Kidney epithelial cell (primary cell): ENCODE results near the gene NFIL3. TPM values are rescaled to one million over a fixed set of nuclear protein-coding genes. Genes with fewer than 3 reads are reported as not detected.
"Not testable (repeated sequence)": the region's sequence is repeated elsewhere in the genome, so short reads cannot be mapped to it uniquely, and the experiment has no call there.

Experiments
- DNase-seq: peaks from one replicate; pipeline ENCODE4 v3.0.0-alpha.2; 2010; ENCODE audit warnings: low read depth
- H3K27me3 ChIP-seq: 2 replicates; pipeline ENCODE4 v1.6.0; 2011; ENCODE audit warnings: low read length; ENCODE audit not compliant: control insufficient read depth, insufficient read depth
- H3K36me3 ChIP-seq: 2 replicates; pipeline ENCODE4 v1.5.1; 2011; ENCODE audit warnings: low read length; ENCODE audit not compliant: control insufficient read depth, insufficient read depth
- H3K4me3 ChIP-seq: 2 replicates; pipeline ENCODE4 v1.5.1; 2011; ENCODE audit warnings: low read depth, mild to moderate bottlenecking, control low read depth, low read length
- total RNA-seq: library from RNA; depleted of rRNA; stranded (reverse); fragments of >200 nt; gene quantifications from 2 replicates; pipeline ENCODE4 v1.2.3, GENCODE V29; 2015
- TF ChIP-seq, protein P1 (sequence below): IDR thresholded peaks from 2 replicates; pipeline ENCODE4 v1.5.1; 2011; ENCODE audit warnings: mild to moderate bottlenecking, moderate library complexity, low read length, control low read depth, inconsistent platforms; ENCODE audit not compliant: insufficient read depth, poor library complexity, severe bottlenecking

The NFIL3 gene
- total RNA-seq, 1 donor from 2014 or later, result 31.1 TPM

GRCh38 chr9:91374939-91375338 lies 48.7 kb downstream of the NFIL3 start:
- Histone ChIP-seq H3K4me3 (no peak overlapping the region), H3K27me3 (no peaks in the 10 kb centered on the region), H3K36me3 (no peaks in the 10 kb centered on the region)
- TF ChIP-seq, protein P1, sequence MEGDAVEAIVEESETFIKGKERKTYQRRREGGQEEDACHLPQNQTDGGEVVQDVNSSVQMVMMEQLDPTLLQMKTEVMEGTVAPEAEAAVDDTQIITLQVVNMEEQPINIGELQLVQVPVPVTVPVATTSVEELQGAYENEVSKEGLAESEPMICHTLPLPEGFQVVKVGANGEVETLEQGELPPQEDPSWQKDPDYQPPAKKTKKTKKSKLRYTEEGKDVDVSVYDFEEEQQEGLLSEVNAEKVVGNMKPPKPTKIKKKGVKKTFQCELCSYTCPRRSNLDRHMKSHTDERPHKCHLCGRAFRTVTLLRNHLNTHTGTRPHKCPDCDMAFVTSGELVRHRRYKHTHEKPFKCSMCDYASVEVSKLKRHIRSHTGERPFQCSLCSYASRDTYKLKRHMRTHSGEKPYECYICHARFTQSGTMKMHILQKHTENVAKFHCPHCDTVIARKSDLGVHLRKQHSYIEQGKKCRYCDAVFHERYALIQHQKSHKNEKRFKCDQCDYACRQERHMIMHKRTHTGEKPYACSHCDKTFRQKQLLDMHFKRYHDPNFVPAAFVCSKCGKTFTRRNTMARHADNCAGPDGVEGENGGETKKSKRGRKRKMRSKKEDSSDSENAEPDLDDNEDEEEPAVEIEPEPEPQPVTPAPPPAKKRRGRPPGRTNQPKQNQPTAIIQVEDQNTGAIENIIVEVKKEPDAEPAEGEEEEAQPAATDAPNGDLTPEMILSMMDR, result no peak
- no peak for DNase-seq

GRCh38 chr9:91371894-91372293 lies 51.7 kb downstream of the NFIL3 start:
- TF ChIP-seq, protein P1, result no peak
- Histone ChIP-seq H3K36me3 (no peaks in the 10 kb centered on the region), H3K4me3 (no peak overlapping the region), H3K27me3 (no peaks in the 10 kb centered on the region)
- no peak for DNase-seq

DNA sequence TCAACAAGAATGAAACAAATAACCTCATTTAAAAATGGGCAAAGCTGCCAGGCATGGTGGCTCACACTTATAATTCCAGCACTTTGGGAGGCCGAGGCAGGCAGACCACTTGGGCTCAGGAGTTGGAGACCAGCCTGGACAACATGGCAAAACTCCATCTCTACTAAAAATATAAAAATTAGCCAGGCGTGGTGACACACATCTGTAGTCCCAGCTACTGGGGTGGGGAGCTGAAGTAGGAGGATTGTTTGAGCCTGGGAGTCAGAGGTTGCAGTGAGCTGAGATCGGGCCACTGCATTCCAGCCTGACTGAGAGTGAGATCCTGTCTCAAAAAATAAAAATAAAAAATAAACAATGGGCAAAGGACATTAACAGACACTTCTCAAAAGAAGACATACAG lies 53.6 kb downstream of the NFIL3 start:
- not testable (repeated sequence) for H3K4me3 ChIP-seq, H3K27me3 ChIP-seq, H3K36me3 ChIP-seq, DNase-seq

GRCh38 chr9:91364702-91365101 lies 58.9 kb downstream of the NFIL3 start:
- no peak for DNase-seq

GRCh38 chr9:91364005-91364404 lies 59.6 kb downstream of the NFIL3 start:
- H3K36me3 ChIP-seq, result no peaks in the 10 kb centered on the region
- H3K4me3 ChIP-seq, result no peak overlapping the region
- no peak for DNase-seq
- TF ChIP-seq, protein P1, result no peak
- no peaks in the 10 kb centered on the region for H3K27me3 ChIP-seq

More at GRCh38 chr9:91364702-91365101, 58.9 kb downstream of the NFIL3 start:
- H3K36me3 ChIP-seq, result no peaks in the 10 kb centered on the region
- H3K4me3 ChIP-seq, result no peak overlapping the region
- H3K27me3 ChIP-seq, result no peaks in the 10 kb centered on the region
- TF ChIP-seq, protein P1, result no peak

GRCh38 chr9:91362051-91362611 lies 61.5 kb downstream of the NFIL3 start:
- TF ChIP-seq, protein P1, result no peak
- no peak for DNase-seq
- no peaks in the 10 kb centered on the region for H3K36me3 ChIP-seq
- peak overlapping the region; percentile 18 for H3K4me3 ChIP-seq
- no peaks in the 10 kb centered on the region for H3K27me3 ChIP-seq
